MCF 10A (cell line): ENCODE measurements around the gene PARD3. TPM values are rescaled to one million over a fixed set of nuclear protein-coding genes. Genes with fewer than 3 reads are reported as not detected.
A peak's percentile ranks its signal among the peaks of the same experiment; 100 is the strongest.

ENCODE experiments used
- BruUV-seq: library from RNA; stranded (reverse); fragments of 400-500 nt; replicated peaks from 2 replicates; lab custom pipeline; 2021; lab: Mats Ljungman, UMichigan
- CTCF ChIA-PET: fragments of 300-600 bp; sonication (Branson Sonifier 250); formaldehyde crosslinking; extraction: SDS; loops from one replicate; lab custom pipeline; 2021; ENCODE audit warnings: antibody characterized with exemption, inconsistent platforms; lab: Yijun Ruan, JAX
- POLR2A ChIA-PET: fragments of 300-600, 350-650 bp; sonication (Branson Sonifier 250); formaldehyde crosslinking; extraction: SDS; loops from one replicate; lab custom pipeline; 2020; ENCODE audit warnings: antibody characterized with exemption, inconsistent platforms; lab: Yijun Ruan, JAX
- DNase-seq: peaks from one replicate; pipeline ENCODE4 v3.0.0-alpha.2; 2018; ENCODE audit not compliant: unreplicated experiment
- H3K27ac Mint-ChIP-seq: one replicate; pipeline ENCODE4 v1.8.0; 2022; ENCODE audit warnings: mild to moderate bottlenecking, low read depth, mixed read lengths; ENCODE audit not compliant: unreplicated experiment
- H3K27me3 Mint-ChIP-seq: one replicate; pipeline ENCODE4 v1.8.0; 2022; ENCODE audit warnings: mixed read lengths; ENCODE audit not compliant: insufficient read depth, unreplicated experiment
- H3K36me3 Mint-ChIP-seq: one replicate; pipeline ENCODE4 v1.8.0; 2022; ENCODE audit warnings: mild to moderate bottlenecking, moderate library complexity, mixed read lengths; ENCODE audit not compliant: insufficient read depth, unreplicated experiment
- H3K4me1 Mint-ChIP-seq: one replicate; pipeline ENCODE4 v1.8.0; 2022; ENCODE audit warnings: mixed read lengths; ENCODE audit not compliant: insufficient read depth, unreplicated experiment
- H3K4me3 Mint-ChIP-seq: one replicate; pipeline ENCODE4 v1.8.0; 2022; ENCODE audit warnings: mild to moderate bottlenecking, moderate library complexity, mixed read lengths; ENCODE audit not compliant: unreplicated experiment
- H3K9me3 Mint-ChIP-seq: one replicate; pipeline ENCODE4 v1.8.0; 2022; ENCODE audit warnings: mixed read lengths; ENCODE audit not compliant: unreplicated experiment
- intact Hi-C: fragments of 100-400 bp; cut with micrococcal nuclease; formaldehyde crosslinking; loops from 2 replicates; pipeline ENCODE4 v1.14.1; 2022
- total RNA-seq: library from RNA; stranded (reverse); gene quantifications from 2 replicates; pipeline ENCODE4 v1.2.3, GENCODE V29; 2022
- TF ChIP-seq, protein P1 (sequence below): fragments of 200-600 bp; IDR thresholded peaks from one replicate; pipeline ENCODE4 v1.8.0; 2022; ENCODE audit warnings: antibody characterized with exemption, mild to moderate bottlenecking; ENCODE audit not compliant: unreplicated experiment

The PARD3 gene
- total RNA-seq, 1 experiment from 2014 or later, result 70.0 TPM

DNA sequence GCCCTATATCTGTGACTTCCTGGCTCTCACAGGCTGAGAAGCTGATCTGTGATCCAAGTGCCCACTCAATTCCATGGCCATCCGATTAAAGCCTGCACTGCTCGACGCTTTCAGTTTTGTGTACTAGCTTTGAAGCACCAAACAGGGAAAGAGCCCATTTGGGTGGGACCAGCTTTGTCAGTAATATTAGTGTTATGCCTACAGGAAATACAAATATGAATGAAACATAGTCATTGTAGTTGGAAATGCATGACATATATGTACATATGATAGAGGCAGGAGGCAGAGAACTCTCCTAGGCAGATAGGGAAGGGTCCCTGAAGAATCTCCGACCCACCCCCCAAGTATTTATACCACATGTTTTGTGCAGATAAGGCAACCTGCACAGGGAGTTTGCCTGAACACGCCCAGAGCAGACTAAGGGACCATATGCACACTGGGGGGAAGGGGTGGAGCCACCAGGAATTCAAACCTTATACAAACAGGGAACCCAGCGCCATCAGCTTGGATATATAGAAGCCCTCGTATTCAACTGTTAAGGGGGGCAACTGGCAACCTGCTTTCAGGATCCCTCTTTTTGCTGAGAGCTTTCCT lies 653.2 kb downstream of the PARD3 start:
- DNase-seq, result no peak
- Mint-ChIP-seq H3K9me3 (no peaks in the 10 kb centered on the region), H3K4me3 (no peak overlapping the region), H3K4me1 (peaks cover 32% of the 10 kb centered on the region), H3K27ac (no peak overlapping the region), H3K27me3 (no peaks in the 10 kb centered on the region), H3K36me3 (no peaks in the 10 kb centered on the region)
- POLR2A ChIA-PET, result no interaction called here
- BruUV-seq, result no TSS peak
- TF ChIP-seq, protein P1, sequence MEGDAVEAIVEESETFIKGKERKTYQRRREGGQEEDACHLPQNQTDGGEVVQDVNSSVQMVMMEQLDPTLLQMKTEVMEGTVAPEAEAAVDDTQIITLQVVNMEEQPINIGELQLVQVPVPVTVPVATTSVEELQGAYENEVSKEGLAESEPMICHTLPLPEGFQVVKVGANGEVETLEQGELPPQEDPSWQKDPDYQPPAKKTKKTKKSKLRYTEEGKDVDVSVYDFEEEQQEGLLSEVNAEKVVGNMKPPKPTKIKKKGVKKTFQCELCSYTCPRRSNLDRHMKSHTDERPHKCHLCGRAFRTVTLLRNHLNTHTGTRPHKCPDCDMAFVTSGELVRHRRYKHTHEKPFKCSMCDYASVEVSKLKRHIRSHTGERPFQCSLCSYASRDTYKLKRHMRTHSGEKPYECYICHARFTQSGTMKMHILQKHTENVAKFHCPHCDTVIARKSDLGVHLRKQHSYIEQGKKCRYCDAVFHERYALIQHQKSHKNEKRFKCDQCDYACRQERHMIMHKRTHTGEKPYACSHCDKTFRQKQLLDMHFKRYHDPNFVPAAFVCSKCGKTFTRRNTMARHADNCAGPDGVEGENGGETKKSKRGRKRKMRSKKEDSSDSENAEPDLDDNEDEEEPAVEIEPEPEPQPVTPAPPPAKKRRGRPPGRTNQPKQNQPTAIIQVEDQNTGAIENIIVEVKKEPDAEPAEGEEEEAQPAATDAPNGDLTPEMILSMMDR, result no peak
- CTCF ChIA-PET, result no interaction called here
- intact Hi-C loops, result no loop called here

DNA sequence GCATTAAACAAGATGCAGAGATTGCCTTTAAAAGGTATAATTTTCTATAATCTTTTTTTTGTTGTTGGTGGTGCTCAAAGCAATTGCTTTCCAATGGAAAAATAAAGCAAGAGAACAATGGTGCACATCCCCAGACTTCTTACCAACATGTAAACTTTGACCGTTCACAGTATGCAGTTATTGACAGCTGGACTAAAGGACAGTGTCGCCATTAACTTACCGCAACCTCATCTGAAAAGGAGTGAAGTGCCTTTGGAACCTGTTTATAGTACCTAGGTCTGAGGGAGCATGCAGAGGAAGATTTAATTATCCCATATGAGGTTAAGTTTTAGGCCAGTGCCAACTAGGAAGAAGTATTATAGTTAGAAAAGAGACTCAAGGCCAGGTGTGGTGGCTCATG lies 654.5 kb downstream of the PARD3 start:
- no peaks in the 10 kb centered on the region for H3K9me3 Mint-ChIP-seq
- peaks cover 35% of the 10 kb centered on the region for H3K4me1 Mint-ChIP-seq
- TF ChIP-seq, protein P1, result no peak
- no TSS peak for BruUV-seq
- no peak overlapping the region for H3K27ac Mint-ChIP-seq
- no peaks in the 10 kb centered on the region for H3K36me3 Mint-ChIP-seq
- ChIA-PET CTCF (no interaction called here), POLR2A (no interaction called here)
- H3K27me3 Mint-ChIP-seq, result no peaks in the 10 kb centered on the region
- DNase-seq, result no peak
- H3K4me3 Mint-ChIP-seq, result no peak overlapping the region
- intact Hi-C loops, result no loop called here

DNA sequence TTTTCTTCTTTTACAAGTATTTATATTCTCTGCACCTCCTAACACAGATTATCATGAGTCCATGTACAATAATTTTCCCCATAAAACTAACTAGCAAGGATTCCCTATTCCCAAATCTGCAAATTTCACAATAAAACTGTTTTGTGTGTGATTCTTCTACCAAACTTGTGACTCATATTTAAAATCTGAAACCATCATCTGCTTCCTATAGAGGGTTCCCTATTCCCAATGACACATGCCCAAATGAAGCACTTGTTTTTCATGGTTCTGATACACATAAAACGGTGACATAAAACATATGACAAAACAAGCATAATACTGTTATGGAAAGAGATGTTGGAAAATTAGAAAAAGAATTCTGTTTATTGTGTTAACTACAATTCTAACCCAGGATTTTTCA lies 657.6 kb downstream of the PARD3 start:
- no TSS peak for BruUV-seq
- intact Hi-C loops, result loop anchor here (1.0 to 10.0 kb wide), 3 partner anchors 477 to 827 kb away; partner anchors contain the start of gene NRP1
- CTCF ChIA-PET, result no interaction called here

DNA sequence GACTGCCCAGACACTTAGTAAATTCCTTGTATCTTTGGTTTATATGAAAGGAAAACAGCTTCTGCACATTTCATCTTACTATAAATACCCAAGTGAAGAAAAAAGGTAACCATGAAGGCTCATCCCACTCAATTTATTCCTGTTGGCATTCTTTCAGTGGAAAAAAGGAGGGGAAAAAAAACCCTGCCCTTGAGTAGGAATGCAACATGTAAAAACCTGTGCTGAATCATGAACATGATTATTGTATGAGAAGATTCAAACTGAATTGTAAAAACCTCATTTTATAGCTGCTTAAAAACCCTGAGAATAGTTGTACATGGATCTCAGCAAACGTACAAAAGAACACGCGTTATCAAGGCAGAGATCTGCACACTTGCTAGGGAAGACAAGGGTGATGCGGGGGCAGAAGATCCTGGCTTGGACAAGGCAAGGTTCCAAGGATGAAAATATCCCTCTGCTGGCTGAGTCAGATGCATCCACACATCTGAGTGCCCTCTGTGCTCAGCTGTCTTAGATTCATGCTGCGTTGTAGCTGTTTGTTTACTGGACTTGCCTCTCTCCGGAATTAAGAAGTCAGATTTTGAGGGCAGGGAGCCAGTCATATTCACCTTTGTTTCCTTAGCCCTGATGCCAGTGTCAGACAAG lies 658.2 kb downstream of the PARD3 start:
- H3K36me3 Mint-ChIP-seq, result no peaks in the 10 kb centered on the region
- peak overlapping the region; percentile 57 for H3K27ac Mint-ChIP-seq
- CTCF ChIA-PET, result interaction anchor here (0.7 to 1.1 kb wide), 2 partner anchors 15 to 1000 kb away, joined by 3 read pairs; no protein-coding TSS in a partner anchor
- intact Hi-C loops, result loop anchor here (1.0 to 10.0 kb wide), 3 partner anchors 478 to 827 kb away; partner anchors contain the start of gene NRP1
- peak overlapping the region; percentile 7 for H3K4me3 Mint-ChIP-seq
- POLR2A ChIA-PET, result interaction anchor here (0.5 to 1.3 kb wide), 6 partner anchors 9 to 1247 kb away, joined by 3 to 6 read pairs (median 4); no protein-coding TSS in a partner anchor
- H3K27me3 Mint-ChIP-seq, result no peaks in the 10 kb centered on the region
- peaks cover 27% of the 10 kb centered on the region for H3K4me1 Mint-ChIP-seq
- no TSS peak for BruUV-seq
- H3K9me3 Mint-ChIP-seq, result no peaks in the 10 kb centered on the region
- TF ChIP-seq, protein P1, result peak; percentile 20
- peak; percentile 74 for DNase-seq

More for the DNA sequence above, 657.6 kb downstream of the PARD3 start:
- H3K9me3 Mint-ChIP-seq, result no peaks in the 10 kb centered on the region
- TF ChIP-seq, protein P1, result no peak
- POLR2A ChIA-PET, result interaction anchor here (0.8 to 1.3 kb wide), 4 partner anchors 9 to 826 kb away, joined by 3 to 5 read pairs (median 4); no protein-coding TSS in a partner anchor
- no peaks in the 10 kb centered on the region for H3K36me3 Mint-ChIP-seq
- H3K27me3 Mint-ChIP-seq, result no peaks in the 10 kb centered on the region
- peak; percentile 37 for DNase-seq
- peak overlapping the region; percentile 7 for H3K4me3 Mint-ChIP-seq
- H3K27ac Mint-ChIP-seq, result peak overlapping the region; percentile 57
- peaks cover 31% of the 10 kb centered on the region for H3K4me1 Mint-ChIP-seq
